ENCODE measurements around the gene ITGB1BP1. TPM values are rescaled to one million over a fixed set of nuclear protein-coding genes. Genes with fewer than 3 reads are reported as not detected.

ITGB1BP1 gene
- total RNA-seq, 2 experiments from 2014 or later, result 24.4 to 25.0 TPM

DNA sequence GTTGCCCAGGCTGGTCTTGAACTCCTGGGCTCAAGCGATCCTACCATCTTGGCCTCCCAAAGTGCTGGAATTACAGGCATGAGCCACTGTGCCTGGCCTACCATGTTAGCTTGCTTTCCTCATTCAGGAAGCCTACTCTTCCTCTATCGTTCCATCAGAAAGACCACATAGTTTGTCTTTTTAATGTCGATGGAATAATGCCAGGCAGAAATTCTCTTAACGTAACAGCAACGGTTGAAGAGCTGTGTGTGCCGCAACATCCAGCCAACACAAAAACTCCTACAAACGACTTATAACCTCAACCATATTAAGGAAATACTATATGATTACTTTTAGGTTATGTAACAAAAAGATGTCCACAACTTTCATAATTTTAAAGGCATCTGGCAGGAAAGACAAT is 10.5 kb downstream of the ITGB1BP1 start:
- Histone ChIP-seq H3K4me1 (ENCODE audit: insufficient read depth, low read length) (peaks cover 4% of the 10 kb centered on the region), H3K27ac (ENCODE audit: low read depth in 1 of 2, low read length in 2 of 2) (no peak overlapping the region), H3K36me3 (ENCODE audit: insufficient read depth, low read length) (peaks cover 51% of the 10 kb centered on the region), H3K9me3 (ENCODE audit: control insufficient read depth in 1 of 2, insufficient read depth in 1 of 2, low read length in 2 of 2) (no peaks in the 10 kb centered on the region), H3K27me3 (ENCODE audit: control insufficient read depth in 1 of 2, insufficient read depth in 2 of 2, low read length in 2 of 2) (no peaks in the 10 kb centered on the region), H3K4me3 (ENCODE audit: low read length) (no peak overlapping the region)
- DNase-seq, result no peak
- intact Hi-C loops (cut with DNase I, micrococcal nuclease), result no loop called here
- peaks cover 71% of the 10 kb centered on the region for H3K36me3 Mint-ChIP-seq (ENCODE audit: low read depth)
- no peak for TF ChIP-seq CTCF (IDR thresholded peaks at IDR 0.05)
- no peaks in the 10 kb centered on the region for H3K27me3 Mint-ChIP-seq
- H3K9me3 Mint-ChIP-seq, result no peaks in the 10 kb centered on the region
- no peak overlapping the region for H3K27ac Mint-ChIP-seq
- ATAC-seq (ENCODE audit: poor library complexity), result no peak
- no peak overlapping the region for H3K4me3 Mint-ChIP-seq
- H3K4me1 Mint-ChIP-seq (ENCODE audit: low read depth), result peaks cover 12% of the 10 kb centered on the region
- ChIA-PET CTCF (no interaction called here), POLR2A (interaction anchor here (1.1 kb wide), 1 partner anchor 10 kb away, joined by 4 read pairs; the partner anchor contains the start of gene ITGB1BP1)

DNA sequence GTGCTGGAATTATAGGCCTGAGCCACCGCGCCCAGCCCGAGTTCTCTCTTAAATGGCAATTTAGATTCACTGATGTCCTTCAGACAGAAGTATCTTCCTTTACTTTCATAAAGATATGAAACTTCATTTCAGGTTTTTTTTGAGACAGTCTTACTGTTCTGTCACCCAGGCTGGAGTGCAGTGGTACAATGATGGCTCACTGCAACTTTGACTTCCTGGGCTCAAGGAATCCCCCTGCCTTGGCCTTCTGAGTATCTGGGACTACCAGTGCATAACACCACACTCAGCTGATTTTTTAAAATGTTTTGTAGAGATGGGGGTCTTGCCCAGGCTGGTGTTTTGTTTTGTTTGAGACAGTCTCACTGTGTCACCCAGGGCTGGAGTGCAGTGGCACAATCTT is 13.2 kb downstream of the ITGB1BP1 start:
- Mint-ChIP-seq H3K27ac (no peak overlapping the region), H3K4me1 (ENCODE audit: low read depth) (no peaks in the 10 kb centered on the region), H3K9me3 (no peaks in the 10 kb centered on the region), H3K4me3 (no peak overlapping the region), H3K27me3 (no peaks in the 10 kb centered on the region), H3K36me3 (ENCODE audit: low read depth) (peaks cover 68% of the 10 kb centered on the region)
- no peak for ATAC-seq (ENCODE audit: poor library complexity)
- no peak for DNase-seq
- intact Hi-C loops (cut with DNase I, micrococcal nuclease), result no loop called here
- no peaks in the 10 kb centered on the region for H3K4me1 ChIP-seq (ENCODE audit: insufficient read depth, low read length)
- H3K27ac ChIP-seq (ENCODE audit: low read depth in 1 of 2, low read length in 2 of 2), result no peak overlapping the region
- H3K27me3 ChIP-seq (ENCODE audit: control insufficient read depth in 1 of 2, insufficient read depth in 2 of 2, low read length in 2 of 2), result no peaks in the 10 kb centered on the region
- CTCF ChIA-PET, result no interaction called here
- no peaks in the 10 kb centered on the region for H3K9me3 ChIP-seq (ENCODE audit: control insufficient read depth in 1 of 2, insufficient read depth in 1 of 2, low read length in 2 of 2)
- no peak overlapping the region for H3K4me3 ChIP-seq (ENCODE audit: low read length)
- POLR2A ChIA-PET, result no interaction called here
- no peak for TF ChIP-seq CTCF (IDR thresholded peaks at IDR 0.05)
- H3K36me3 ChIP-seq (ENCODE audit: insufficient read depth, low read length), result peaks cover 46% of the 10 kb centered on the region

- Mint-ChIP-seq H3K36me3 (ENCODE audit: low read depth) (peaks cover 57% of the 10 kb centered on the region), H3K4me1 (ENCODE audit: low read depth) (no peaks in the 10 kb centered on the region), H3K27me3 (no peaks in the 10 kb centered on the region), H3K4me3 (no peak overlapping the region), H3K27ac (no peak overlapping the region), H3K9me3 (no peaks in the 10 kb centered on the region)
- H3K9me3 ChIP-seq (ENCODE audit: control insufficient read depth in 1 of 2, insufficient read depth in 1 of 2, low read length in 2 of 2), result no peaks in the 10 kb centered on the region
- no peaks in the 10 kb centered on the region for H3K4me1 ChIP-seq (ENCODE audit: insufficient read depth, low read length)
- ATAC-seq (ENCODE audit: poor library complexity), result no peak
- peaks cover 46% of the 10 kb centered on the region for H3K36me3 ChIP-seq (ENCODE audit: insufficient read depth, low read length)
- H3K27me3 ChIP-seq (ENCODE audit: control insufficient read depth in 1 of 2, insufficient read depth in 2 of 2, low read length in 2 of 2), result no peaks in the 10 kb centered on the region
- CTCF ChIA-PET, result no interaction called here
- POLR2A ChIA-PET, result no interaction called here
- TF ChIP-seq CTCF (IDR thresholded peaks at IDR 0.05), result no peak
- no peak overlapping the region for H3K27ac ChIP-seq (ENCODE audit: low read depth in 1 of 2, low read length in 2 of 2)
- H3K4me3 ChIP-seq (ENCODE audit: low read length), result no peak overlapping the region
- intact Hi-C loops (cut with DNase I, micrococcal nuclease), result no loop called here
- no peak for DNase-seq
These were observed 14.6 kb downstream of the ITGB1BP1 start for GRCh38 chr2:9408641-9409151.
